Spleen (tissue), 7 donors: Measurements from ENCODE around the gene EFR3B.

ENCODE experiments used
- POLR2A ChIP-seq, 3 donors: fragments of 450-650 bp; IDR thresholded peaks; one replicate each; pipeline ENCODE4 v1.5.1; 2017; ENCODE audit warnings: antibody characterized with exemption in 3 of 3, mild to moderate bottlenecking in 1 of 3
- POLR2AphosphoS5 ChIP-seq, 3 donors: sonication (generic); formaldehyde crosslinking; IDR thresholded peaks; one replicate each; pipeline ENCODE4 v1.5.1; 2017; ENCODE audit warnings: antibody characterized with exemption in 3 of 3
- TF ChIP-seq, protein P1 (sequence below), 11 experiments: fragments of 200-600 bp in 7 of 11; fragments of 450-650 bp in 4 of 11; sonication (generic) in 4 of 11; IDR thresholded peaks in 8 of 11; conservative IDR thresholded peaks in 3 of 11; 1 replicate in 7 of 11; 2 replicates in 4 of 11; pipeline versions ENCODE4 v1.4.0 to v1.8.0; 2016 to 2021; ENCODE audit warnings: antibody characterized with exemption in 11 of 11, inconsistent platforms in 4 of 11, mild to moderate bottlenecking in 1 of 11
- donor health status: DM: no; HTN: no; CAD: no; lungs with moderate emphysema.
- donor health status: DM: no; HTN: no; CAD: no.
- donor health status: DM: no; HTN: no; CAD: no.

DNA sequence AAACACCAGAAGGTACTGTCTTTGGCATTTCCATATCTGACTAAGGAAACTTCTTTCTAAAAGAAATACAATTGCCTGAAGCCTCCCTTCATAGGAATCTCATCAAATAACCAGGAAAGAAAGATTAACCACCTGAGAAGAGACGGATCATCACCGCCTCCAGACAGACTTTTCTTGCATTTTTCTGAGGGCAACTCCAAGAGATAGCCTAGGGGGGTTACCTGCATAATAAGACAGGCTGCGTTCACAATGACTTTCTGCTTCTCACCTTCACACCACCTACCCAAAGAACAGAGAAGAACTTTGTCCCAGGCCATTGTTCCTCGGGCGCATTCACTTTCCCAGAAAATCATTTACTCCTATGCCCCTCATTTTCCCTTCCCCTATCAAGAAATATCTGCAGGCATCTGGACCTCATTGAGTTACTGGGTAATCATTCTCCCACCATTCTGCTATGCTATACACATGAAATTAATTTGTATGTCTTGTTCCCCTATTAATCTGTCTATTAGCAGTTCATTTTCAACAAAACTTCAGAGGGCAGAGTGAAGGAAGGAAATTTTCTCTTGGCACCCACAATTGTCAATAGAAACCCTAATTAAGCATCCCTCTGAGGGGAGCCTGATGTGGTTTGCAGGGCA, 134.8 kb downstream of the EFR3B start:
- TF ChIP-seq, protein P1, sequence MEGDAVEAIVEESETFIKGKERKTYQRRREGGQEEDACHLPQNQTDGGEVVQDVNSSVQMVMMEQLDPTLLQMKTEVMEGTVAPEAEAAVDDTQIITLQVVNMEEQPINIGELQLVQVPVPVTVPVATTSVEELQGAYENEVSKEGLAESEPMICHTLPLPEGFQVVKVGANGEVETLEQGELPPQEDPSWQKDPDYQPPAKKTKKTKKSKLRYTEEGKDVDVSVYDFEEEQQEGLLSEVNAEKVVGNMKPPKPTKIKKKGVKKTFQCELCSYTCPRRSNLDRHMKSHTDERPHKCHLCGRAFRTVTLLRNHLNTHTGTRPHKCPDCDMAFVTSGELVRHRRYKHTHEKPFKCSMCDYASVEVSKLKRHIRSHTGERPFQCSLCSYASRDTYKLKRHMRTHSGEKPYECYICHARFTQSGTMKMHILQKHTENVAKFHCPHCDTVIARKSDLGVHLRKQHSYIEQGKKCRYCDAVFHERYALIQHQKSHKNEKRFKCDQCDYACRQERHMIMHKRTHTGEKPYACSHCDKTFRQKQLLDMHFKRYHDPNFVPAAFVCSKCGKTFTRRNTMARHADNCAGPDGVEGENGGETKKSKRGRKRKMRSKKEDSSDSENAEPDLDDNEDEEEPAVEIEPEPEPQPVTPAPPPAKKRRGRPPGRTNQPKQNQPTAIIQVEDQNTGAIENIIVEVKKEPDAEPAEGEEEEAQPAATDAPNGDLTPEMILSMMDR (IDR thresholded peaks at IDR 0.05 in 8 of 11, conservative IDR thresholded peaks at IDR 0.05 in 3 of 11), result no peak
- no peak for TF ChIP-seq POLR2A (IDR thresholded peaks at IDR 0.05)
- TF ChIP-seq POLR2AphosphoS5 (IDR thresholded peaks at IDR 0.05), result no peak
